Cortex of kidney (tissue), 1 donor: ENCODE data around the gene GAS7.

ENCODE experiments used
- DNase-seq: peaks from one replicate; lab custom pipeline; 2025; lab: John Stamatoyannopoulos, UW

The GAS7 gene

DNA sequence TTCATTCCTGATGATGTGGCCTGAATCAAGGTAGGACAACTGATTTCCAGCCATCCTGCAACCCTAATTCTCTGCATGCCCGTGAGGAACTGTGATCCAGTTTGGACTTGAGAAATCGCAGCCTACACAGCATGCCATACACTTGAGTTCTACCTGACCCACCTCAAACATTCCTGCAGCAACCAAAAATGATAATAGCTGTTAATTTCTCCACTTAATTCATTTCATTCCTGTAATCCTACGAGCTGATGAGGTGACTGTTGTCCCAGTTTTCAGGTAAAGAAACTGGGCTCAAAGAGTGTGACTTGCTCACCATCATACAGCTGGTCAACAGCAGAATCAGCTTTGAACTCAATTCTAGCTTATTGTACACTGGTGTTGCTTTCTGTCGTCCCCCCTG is 2.2 kb upstream of the GAS7 start:
- DNase-seq, result no peak

DNA sequence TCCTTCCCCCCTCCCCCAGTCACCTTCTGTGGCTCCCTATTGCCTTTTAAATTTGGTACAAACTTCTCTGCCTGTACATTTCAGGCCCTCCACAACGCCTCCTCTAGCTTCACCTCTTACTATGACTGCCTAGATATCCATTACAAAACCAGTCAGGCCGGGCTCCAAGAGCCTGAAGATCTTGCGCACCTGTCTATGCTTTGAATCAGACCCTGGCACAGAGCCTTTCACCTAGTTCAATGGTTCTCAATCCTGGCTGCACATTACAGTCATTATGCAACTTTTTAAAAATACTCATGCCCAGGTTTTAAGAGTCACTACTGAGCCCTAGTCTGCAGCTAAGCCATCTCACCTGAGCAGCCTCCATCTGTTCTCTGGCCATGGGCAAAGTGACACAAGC is 1.6 kb upstream of the GAS7 start:
- DNase-seq, result no peak

DNA sequence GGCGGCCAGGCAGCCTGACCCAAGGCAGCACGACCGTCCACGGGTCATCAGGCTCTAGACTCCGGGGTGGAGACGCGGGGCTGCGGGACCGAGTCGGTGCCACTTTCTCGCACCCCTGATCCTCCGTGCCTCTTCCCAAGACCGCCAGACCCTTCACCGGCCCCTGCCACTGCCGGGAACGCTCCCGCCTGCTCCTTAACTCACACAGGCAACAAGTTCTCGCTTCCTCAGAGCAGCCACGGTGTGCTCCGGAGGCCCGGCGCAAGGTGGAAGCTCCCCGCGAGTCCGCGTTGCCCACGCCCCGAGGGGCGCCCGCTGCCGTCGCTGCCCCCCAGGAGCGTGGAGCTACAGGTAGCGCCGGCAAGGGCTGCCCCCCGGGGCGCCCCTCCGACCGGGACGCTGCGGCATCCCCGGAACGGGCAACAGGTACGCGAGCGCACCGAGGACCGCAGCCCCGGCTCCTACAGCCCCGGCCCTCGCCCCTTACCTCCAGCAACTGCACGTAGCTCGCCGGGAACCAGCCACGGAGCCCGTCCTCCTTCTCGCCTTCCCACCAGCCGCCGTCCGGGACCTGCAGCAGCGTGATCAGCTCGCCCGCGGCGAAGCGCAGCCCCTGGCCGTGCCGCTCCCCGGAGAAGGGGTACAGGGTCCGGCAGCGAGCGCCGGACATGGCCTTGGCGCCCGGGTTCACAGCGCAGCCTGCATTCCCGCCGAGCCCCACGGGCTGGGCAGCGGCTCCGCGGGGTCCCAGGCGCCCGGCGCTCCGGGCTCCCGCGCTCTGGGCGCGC is 491 bp downstream of the GAS7 start:
- DNase-seq, result no peak

DNA sequence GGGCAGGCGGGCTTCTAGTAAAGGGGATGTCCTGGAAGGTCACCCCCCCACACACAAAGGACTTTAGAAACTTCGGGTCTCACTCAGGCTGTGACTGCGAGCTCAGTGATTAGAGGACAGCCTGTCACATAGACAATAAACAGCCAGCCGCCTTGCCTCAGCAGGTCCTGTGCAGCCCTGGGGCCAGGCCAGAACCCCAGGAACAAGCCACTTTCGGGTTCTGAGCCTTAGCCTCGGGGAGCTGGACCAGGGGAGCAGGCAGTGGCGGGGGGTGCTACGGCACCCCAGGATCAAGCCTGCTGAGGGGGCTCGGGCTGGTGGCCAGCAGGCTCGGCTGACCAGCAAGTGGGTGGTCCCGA is 1.1 kb downstream of the GAS7 start:
- no peak for DNase-seq

DNA sequence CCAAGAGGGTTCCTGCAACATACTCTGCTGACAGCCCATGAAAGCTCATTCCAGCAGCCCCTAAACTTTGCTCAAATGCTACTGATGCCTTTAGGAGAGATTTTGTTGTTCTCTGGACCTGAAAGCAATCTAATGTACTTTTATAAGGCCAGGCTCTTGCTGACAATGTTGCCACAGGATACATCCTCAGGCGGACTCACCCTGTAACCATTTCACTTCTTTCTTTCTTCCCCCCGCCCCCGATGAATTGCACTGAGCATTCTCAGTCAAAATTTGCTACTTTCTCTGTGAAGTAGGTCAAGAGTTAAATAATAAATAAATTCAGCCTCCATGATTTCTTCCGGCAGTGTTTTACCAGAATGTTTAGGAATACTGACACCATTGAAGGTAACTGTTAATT is 1.5 kb downstream of the GAS7 start:
- no peak for DNase-seq

DNA sequence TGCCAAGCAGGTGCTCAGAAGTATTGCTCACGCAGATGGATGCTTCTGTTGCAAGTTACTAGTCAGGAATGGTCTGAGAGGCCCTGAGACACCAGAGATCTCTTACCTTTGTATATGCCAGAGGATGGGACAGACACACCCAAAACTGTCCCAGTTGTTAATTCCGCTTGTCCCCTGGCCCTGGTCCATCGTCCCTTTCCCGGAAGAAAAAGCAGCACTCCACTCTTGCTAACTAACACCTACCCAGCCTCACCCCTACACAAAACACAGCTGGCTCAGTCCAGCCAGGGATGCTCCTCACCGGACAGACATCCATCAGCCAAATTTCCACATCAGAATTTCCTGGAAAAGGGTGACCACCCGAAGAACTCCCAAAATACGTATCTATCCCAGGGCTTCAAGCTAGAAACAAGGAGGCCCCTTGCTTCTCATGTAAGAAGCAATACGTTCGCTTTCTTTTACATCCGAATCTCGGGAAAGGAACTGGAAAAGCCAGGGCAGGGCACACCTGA is 2.0 kb downstream of the GAS7 start:
- DNase-seq, result no peak

DNA sequence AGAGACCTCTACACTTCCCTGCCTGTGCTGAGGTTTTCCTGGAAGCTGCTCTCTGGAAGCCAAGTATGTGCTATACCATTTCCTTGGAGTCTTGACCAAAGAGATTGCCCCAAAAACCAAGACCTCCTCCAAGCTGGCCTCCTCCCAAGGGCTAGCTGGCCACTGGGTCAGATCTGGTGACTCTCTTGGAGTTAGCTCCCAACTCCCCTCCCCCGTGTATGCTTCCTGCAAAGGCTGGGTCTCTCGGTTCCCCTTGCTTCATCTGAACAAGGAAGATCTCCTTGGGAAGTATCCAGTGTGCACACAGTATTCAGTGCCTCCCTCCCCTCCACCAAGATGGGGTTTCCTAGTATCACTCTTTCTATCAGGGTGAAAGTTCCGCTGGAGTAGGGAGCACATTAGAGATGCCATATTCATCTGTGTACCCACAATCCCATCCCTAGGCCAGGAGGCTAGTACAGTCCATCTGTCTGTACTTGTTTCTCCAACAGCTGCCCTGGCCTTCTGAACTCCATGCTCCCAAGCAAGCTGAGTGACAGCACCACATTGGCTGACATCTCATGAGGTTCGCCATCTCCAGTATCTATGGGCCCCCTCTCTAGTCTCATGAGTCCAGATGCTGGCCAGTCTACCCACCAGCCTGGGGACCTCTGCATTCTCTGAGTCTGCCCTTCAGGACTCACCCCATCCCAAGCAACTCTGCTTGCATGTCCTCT is 3.2 kb downstream of the GAS7 start:
- no peak for DNase-seq

DNA sequence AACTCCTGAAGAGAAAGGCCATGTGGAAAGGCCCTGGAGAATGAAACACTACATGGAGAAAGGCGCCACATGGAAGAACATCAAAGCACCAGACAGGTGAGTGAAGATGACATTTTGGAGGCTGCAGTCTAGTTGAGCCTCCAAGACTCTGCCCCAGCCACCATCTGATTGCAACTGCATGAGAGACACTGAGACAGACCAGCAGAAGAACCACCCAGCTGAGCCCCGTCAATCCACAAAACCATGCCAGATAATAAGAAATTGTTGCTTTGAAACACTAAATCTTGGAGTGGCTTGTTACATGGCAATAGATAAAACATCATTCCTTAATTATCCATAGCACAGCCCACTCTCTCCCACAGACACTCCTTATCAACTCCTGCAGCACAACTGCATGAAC is 4.8 kb downstream of the GAS7 start:
- DNase-seq, result no peak

DNA sequence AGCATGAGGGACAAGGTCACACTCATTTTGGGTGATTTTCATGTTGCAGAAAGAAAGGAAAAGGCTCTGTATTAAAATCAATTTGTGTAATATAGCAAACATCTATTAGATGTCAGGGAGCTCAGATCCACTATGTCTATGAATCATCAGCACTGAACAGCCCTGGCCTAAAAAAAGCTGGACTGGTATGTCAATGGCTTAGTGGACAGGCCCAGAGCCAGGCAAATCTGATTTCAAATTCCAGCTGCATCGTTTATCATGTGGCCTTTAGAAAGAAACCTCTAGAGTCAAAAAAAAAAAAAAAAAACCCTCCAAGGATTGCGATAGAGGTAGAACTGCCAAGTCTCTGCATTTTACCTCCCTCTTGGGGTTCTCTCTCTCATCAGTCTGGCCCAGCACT is 5.4 kb downstream of the GAS7 start:
- no peak for DNase-seq

DNA sequence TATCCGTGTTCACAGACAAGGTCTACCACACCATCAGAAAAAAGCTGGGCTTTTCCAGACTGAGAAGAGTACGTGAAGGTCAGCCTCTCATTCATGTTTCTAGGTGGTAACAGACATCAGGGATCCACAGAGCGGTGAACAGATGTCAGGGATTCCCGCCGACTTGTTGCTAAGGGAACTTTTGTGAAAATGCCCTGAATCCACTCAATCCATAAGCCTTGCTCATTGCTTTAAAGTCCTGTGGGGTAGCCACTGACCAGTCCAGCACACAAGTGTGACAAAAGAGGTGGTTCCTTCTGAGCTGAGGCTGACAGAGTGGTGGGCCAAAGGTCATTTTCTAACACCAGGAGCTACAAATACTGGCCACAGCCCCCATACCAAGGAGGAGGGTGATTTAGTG is 5.9 kb downstream of the GAS7 start:
- no peak for DNase-seq

DNA sequence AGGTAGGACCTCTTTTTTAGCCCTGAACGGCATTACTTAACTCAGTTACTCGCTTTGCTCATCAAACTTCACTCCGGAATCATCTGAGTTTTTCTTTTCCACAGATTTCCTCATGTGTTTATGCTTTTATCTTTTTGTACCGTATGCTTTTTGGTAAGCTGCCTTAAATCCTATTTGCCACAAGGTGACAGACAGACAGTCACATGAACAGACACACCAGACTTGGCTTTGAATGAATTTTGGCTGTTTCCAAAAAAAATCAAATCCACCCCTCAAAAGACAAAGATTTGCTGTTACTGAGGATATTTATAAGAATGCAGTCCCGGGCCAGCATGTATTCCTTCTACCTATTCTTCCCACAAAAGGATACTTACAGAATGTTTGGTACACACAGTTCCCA is 10.9 kb downstream of the GAS7 start:
- no peak for DNase-seq

DNA sequence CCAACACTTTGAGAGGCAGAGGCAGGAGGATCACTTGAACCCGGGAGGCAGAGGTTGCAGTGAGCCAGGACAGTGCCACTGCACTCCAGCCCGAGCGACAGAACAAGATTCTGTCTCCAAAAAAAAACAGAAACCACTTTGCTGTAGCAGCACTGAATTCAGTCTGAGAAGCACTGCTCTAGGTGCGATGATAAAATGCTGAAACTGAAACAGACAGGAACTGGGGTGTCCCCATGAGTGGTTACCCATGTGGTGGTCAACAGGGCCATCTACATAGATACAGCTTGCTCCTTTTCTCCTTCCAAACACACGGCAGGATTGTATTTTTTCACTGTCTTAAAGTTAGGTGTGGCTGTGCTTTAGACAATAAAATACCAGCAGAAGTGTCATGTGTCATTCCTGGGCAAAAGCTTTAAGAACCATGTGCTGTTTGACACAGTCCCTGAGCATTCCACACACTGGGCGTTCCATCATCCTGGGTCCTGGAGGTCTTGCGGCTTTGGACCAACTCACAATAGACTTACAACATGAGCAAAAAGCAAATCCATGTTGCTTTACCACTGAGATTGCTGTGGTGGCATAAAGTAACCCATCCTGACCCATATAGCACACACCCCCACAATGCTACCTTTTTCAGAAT is 11.5 kb downstream of the GAS7 start:
- DNase-seq, result no peak

DNA sequence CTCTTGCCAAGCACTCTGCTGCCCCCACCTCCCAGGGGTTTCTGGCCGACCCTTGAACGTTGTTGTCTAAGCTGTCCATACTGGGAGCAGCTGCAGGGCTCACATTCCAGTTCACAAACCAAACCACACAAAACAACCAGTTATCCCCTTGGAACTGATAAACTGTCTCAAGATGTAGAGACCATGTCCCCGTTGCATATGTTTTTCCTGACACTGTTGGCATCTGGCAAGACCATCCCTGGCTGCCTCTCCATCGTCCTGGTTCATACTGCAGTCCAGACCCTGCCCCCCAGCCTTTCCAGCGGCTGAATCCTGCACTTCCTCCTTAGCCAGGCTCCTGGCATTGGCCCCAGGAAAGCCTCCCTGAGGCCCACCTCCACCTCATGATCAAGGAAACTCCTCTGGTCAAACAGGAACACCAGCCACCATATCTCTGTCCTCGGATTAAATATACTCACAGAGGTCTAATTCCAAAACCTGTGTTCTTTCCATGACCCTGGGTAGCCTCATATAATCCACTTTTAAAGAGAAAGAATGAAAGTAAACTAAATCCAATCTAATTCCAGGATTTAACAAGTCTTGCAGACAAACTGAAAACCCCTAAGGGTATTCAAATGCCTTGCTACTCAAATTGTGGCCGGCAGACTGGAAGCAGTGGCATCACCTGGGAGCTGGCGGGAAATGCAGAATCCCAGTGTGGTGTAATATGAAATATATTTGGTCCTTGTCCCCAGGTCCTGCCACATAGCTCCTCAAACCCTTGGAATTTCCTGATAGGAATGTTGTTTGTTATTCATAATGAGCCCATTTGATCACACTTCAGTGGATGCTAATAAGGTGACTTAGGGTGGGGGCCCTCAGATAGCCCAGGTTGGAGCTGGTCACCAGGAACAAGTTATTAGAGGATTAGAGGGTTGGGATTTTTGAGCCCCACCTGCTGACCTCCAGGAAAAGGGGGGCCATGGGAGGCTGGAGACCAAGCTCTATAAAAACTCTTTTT is 14.2 kb downstream of the GAS7 start:
- DNase-seq, result no peak

DNA sequence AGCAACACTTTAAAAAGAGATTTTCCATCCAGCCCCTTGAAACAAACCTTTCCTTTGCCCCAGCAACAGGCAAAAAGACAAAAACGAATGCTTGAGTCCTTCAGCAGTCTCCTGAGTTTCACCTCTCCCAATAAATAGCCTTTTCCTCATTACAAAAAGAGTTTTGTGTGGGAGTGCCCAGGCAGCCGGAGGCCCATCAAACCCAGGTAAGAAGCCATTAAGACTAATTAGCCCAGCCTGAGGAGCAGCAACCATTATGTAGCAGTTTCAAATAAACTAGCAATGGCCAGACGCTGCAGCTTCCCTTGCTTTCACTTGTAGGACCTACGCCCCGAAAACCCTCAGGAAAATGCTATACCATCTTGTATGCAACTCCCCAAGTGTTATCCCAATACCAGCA is 15.6 kb downstream of the GAS7 start:
- no peak for DNase-seq

DNA sequence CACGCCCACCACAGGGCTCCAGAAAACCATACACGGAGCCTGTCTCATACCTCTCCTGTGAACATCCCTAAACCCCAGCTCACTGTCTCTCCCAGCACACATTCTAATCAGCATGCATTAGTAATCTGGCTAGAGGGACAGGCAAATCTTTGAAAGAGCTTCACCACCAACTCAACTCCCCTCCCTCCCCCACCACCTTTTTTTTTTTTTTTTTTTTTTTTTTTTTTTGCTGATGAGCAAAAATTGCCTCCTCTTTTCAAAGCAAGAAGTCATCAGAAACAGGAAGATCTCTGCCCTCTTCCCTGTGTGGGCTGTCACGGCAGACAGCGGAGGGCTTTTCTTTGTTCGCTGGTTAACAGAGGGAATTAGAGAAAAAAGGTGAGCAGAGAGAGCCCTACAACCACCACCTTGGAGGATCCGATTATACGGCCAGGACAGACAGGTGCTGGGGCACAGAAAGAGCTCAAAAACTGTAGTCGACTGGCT is 19.9 kb downstream of the GAS7 start:
- DNase-seq, result no peak

DNA sequence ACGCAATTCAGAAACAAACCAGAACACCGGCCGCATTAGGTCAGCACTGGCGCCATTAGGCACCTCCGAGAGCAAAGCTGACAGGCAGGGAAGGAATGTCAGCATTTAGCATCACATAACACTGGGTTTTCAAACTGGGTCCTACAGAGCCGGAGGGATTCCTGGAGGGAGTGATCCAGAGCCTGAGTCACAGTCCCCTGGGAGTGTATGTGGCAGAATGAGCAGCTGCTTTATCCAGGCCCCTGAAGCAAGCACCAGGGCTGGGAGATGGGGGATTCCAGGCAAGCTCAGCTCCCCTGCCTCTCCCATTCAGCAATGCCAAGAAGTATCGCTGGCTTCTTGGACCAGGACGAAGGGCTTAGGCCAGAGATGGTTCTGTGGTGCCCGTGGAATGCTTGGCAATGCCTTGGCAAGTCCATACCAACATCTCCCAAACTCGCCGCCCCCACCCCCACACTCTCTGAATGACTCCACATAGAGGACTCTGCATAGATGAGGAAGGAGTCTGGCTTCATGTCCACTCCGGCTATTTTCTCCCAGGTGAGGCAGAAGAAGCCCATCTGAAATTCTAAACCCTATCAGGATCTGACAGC is 20.4 kb downstream of the GAS7 start:
- DNase-seq, result no peak

DNA sequence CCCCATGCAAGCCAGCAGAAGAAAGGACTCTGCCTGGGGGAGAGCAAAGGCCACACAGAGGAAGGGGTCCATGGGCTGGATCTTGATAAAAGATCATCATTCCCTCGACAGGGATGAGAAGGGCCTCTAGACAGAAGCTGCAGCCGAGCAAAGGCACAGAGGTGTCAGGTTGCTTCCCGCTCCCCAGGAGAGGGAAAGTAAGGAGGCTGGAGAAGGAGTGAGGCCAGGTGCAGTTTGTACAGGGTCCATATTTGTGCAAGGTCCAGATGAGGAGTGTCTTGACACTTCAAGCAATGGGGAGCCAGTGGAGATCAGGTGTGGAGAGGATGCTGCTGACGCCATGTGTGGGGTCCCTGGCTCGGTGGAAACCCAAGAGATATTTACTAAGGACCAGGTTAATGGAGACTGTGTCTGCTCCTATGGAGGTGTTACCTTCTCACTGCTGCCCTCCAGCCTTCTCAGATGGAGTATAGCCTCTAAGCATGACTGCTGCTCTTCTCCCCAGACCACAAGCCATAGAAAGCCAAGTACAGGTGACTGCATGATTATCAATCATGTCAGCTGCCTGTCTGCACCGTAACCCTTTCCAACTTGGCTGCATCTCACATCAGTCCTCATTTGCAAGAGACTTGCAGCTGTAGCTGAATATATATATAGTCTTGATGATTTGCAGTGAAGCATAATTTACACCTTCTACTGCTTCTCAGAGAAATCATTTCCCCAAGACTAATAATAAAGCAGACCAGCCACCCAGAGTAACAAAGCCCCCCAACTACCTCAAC is 21.1 kb downstream of the GAS7 start:
- DNase-seq, result no peak

DNA sequence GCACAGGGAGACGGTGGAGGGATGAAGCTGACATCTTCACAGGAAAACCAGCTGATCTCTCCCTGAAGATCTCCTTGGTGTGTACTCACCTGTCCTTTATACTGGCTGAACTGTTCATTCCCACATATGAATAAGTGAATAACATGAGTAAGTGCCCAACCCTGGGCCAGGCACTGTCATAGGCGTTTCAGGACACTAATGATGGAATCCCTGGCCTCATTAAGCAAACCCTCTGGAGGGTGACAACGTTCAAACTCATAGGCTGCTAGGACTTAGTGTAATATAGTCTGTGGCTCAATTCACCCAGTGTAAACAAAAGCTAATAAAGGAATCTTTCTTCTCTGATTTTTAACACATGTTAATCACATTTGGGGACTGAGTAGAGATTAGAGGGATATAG is 24.5 kb downstream of the GAS7 start:
- DNase-seq, result no peak

DNA sequence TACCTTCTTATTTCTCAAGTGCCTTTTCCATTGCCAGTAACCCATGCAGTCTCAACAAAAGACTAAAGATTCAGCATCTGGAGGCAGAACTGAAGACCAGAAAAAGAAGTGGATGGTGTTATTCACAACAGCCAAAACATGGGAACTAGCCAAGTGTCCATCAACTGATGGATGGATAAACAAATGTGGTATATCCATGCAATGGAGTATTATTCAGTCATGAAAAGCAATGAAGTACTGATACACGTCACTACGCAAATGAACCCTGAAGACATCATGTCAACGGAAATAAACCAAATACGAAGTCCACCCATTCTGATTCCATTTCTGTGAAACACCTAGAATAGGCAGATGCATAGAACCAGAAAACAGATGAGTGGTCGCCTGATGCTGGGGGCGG is 25.6 kb downstream of the GAS7 start:
- no peak for DNase-seq

DNA sequence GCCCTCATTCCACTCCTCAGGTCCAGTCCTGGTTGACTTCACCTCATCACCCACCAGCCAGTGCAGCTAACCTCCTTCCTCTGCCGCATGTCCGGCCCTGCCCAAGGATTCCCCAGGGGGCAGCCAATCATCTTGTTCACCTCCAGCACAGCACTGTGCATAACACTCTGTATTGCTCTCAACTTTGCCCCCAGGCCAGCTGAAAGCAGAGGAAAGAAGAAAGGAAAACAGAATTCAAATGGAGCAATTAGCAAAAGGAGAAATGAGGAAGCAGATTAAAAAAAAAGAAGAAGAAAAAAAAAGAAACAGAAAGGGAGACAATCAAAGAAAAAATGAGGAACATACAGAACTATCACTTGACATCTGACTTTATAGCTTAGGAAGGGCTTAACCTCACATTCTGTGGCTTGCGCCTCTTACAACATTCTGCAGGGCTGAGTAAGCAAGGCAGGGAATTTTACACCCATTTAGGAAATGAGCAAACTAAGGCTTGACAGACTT is 26.1 kb downstream of the GAS7 start:
- DNase-seq, result no peak
